HG02798 (cell line): Measurements from ENCODE around the gene TPRG1L.

Experiments
- ATAC-seq: cut with Tn5 transposase; IDR thresholded peaks from one replicate; pipeline ENCODE4 v1.9.1; 2021; ENCODE audit warnings: mild to moderate bottlenecking; ENCODE audit not compliant: unreplicated experiment, poor library complexity

The TPRG1L gene

GRCh38 chr1:3657578-3658230 lies 32.9 kb downstream of the TPRG1L start:
- ATAC-seq = no peak

- ATAC-seq = no peak
Measured at GRCh38 chr1:3658231-3658615, 33.4 kb downstream of the TPRG1L start.

- ATAC-seq = no peak
Measured at GRCh38 chr1:3659093-3659492, 34.3 kb downstream of the TPRG1L start.

GRCh38 chr1:3660704-3661103 lies 35.9 kb downstream of the TPRG1L start:
- no peak for ATAC-seq

DNA sequence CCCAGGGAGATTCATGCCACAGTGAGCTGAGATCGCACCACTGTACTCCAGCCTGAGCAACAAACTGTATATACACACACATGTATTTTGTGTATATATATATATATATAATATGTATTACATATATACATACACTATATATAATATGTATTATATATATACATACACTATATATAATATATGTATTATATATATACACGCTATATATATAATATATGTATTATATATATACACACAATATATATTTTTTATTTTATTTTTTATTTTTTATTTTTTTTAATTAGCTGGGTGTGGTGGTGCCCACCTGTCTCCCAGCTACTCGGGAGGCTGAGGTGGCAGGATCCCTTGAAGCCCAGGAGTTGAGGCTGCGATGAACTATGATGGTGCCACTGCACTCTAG lies 36.8 kb downstream of the TPRG1L start:
- no peak for ATAC-seq

GRCh38 chr1:3662080-3662671 lies 37.4 kb downstream of the TPRG1L start:
- no peak for ATAC-seq

DNA sequence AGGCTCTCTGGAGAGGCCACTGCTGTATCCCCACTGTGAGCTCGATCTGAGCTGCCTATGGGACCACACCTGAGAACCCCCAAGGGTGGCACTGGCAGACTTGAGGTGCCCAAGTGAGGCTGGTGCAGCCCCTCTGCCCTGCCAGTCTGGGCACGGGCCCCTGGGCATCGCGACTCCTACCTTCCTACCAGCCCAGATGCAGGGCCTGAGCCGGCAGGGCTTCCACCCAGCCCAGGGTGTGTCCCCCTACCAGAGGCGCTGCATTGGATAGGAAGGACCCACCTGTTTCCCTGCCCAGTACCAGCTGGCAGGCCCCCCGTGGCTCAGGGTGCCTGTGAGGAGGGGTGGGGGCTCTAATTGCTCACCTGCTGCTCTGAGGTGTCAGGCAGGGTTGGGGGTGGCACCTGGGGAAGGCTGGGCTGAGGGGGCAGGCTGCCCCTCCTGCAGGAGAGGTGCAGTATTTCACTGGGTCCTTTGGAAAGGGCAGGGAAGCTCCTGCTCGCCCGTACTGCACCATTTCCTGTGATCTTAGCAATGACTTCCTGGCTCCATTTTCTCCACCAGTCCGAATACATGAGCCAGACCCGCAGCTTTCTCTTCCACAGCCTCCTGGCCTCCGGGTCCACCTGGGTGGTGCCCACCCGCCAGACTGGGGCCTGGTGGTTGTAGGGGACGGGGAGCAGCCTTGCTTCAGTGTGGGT lies 39.3 kb downstream of the TPRG1L start:
- ATAC-seq = no peak

DNA sequence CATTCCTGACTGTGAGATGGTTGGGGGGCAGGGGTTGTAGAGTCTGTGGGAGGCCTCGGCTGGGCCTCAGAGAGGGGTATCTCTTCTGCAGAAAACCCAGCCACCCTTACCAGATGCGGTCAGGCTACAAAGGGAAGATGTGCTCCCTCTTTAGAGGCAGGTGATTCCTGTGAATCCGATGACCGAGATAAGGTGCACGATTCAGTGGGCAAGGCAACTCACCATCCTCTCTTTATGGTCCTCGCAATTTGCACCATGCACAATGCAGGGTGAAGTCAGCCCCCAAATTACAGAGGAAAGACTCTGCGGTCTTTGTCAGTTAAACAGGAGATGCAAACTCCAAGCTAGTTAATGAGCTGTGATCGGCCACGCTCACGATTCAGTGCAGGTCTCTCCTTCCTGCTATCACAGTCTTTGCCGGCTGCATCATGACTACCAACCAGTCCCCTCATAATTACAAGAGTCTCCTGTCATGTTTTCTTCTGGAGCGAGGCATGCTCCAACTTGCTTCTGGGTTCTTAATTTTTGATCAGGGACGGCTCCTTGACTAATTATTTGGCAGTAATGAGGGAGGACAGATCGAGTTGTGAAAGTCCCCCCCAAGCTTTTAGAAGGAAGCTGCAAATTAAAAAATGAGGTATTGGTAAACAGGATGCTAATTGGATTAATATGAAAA lies 40.0 kb downstream of the TPRG1L start:
- no peak for ATAC-seq

DNA sequence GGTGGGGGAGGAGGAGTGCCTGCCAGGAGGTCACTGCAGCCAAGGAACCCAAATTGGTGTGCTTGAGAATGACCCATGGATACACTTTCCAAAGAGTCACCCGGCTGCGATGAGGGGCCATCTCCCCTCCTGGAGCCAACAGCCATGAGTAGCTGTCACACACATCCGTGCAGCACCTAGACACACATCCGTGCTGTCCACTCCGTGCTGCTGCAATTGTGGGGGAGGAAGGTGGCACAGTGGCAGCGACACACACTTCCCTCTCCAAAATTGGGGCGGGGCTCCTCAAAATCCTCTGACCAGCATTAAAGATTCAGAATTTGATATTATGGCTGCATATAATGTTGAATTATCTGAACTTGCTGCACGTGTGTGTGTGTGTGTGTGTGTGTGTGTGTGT lies 43.3 kb downstream of the TPRG1L start:
- ATAC-seq = no peak

DNA sequence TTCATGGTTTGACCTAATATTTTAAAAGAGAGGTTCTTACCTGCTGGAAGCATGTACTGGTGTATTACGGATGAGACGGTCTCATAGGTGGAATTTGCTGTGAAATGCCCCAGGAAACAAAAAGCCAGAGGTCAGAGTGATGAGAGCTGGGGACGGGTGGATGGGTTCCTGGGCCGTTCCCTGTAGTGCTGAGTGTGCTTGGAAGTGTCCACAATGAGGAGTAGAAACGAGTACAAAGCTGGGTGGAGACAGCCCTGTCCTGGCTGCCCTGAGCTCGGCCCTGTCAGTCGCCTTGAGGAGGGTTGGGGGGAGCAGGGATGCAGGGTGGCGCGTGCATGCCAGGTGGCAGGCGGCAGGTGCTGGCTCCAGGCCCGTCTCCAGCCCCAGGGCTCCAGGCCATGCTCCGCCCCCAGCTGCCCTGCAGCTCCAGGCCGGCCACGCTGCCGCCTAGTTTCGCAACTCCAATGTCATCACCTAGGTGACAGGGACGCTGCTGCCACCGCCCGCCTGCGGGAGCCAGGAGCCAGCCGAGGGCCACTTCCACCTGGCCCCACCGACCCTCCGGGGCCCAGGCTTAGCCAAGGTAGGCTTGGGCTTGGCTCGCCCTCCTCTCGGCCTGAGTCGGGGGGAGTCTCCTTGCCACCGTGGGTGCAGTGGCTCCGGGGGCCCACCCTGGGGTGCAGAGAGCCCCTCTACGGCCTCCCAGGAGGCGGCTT lies 43.9 kb downstream of the TPRG1L start:
- ATAC-seq = no peak

GRCh38 chr1:3669421-3669821 lies 44.6 kb downstream of the TPRG1L start:
- no peak for ATAC-seq

DNA sequence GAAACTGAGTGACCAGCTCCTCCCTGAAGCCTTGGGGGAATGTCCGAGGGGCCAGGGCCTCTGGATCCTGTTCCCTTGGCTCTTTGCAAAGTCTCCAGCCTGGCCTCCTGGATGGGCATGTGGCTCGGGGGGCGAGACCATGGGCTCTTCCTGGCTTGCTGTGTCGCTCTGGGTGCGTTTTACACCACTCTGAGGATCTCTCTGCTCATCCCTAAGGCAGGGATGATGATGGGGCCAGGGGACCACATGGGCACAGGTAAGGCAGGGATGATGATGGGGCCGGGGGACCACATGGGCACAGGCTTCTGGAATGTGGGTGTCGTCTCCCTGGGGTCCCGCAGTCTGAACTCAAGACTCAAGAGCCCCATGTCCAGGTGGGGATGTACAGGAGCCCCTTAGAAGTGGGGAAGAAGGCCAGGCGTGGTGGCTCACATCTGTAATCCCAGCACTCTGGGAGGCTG lies 45.2 kb downstream of the TPRG1L start:
- no peak for ATAC-seq

GRCh38 chr1:3670823-3671265 lies 46.0 kb downstream of the TPRG1L start:
- ATAC-seq = no peak

DNA sequence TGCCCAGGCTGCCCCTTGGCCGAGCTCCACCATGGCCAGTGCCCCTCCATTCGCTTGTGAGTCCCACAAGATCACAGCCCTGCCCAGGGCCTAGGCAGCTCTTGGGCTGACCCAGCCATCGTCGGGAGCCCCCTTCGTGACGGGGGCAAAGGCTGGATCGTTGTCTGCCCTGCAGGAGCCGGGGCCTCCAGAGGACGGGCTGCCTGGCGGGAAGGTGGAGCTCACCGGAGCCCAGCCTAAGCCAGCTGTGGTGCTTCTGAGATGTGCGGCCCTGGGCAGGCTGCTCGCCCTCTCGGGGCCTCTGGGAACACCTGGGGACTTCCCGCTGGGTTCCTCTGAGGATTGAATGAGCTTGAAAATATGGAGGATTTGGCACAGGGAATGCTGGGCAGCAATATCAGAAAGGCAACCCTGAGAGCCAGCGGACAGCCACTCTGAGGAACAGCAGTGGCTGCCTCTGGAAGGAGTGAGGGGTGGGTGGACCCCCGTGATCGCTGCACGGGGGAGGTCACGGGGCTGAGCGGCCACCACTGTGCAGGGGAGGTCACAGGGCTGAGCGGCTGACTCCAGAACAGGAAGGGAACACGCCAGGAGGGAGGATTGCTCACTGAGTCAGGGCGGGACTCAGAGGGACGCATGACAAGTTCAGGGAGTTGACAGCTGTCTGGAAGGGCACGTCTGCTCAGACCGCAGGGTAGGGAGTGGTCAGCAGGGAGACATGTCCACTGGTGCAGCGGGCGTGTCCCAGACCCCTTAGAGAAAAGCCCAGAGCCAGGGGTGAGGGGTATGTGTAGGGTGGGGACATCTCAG lies 46.8 kb downstream of the TPRG1L start:
- no peak for ATAC-seq

DNA sequence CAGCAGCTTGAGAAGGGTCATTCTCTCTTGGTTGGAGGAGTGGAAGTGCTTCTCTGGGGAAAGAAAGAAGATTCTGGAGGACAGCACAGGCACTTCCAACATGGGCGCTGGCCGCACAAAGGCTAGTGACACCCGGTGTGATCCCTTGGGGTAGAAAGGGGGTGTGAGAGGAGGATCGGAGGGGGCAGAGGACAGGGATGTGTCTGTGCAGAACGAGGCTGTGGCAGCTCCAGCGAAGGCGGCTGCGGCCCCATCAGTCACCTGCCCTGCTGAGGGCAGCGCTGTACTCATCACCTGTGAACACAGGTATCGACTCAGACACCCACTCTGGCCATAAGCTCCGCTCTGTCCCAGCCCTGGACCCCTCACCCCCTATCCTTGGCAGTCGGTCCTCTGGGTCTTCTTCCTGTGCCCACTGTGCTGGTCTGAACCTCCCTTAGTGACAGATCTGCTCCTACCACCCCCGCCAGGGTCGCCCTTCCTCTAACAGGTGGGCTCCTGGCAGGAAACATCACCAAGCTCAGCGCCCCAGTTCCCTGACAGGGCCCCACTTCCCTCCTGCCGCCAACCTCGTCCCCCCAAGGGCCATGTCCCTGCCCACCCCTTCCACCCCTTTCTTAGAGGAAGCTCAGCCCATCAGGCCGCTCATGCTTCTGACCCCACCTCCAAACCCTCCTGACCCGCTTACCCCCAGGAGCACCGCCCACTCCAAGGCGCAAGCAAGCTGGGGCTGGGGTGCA lies 47.6 kb downstream of the TPRG1L start:
- no peak for ATAC-seq

- ATAC-seq = no peak
Measured at GRCh38 chr1:3672971-3673361, 48.2 kb downstream of the TPRG1L start.

DNA sequence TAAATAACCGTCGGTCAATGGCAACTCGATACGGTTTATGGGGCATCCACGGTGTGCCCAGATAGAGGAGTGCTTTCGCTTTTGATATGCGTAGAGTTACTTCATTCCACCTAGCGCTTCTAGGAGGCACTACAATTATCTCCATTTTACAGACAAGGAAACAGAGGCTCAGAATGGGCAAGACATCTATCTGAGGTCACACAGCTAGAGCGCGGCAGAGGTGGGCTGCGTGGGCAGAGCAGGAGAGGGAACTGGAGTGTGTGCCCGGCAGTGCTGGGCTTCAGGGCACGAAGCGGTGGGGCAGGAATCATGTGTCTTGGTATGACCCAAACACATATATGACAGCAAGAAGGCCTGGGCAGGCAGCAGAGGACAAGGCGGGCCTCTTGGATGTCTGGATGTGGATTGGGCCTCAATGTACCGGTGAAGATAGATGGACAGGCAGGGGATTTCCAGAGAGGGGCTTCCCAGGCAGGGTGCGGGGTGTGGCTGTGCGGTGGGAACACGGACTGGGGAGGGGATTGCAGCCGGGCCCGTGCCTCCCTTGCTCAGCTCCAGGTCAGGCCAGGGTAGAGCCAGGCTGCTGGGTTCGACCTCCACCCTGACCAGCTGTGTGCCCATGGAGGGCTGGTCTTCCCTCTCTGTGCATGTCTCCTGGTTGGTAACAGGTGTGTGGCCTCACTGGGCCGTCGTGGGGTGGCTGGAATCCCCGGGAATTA lies 48.7 kb downstream of the TPRG1L start:
- ATAC-seq = no peak
